Glomerular endothelial cell (primary cell): ENCODE results near the gene SLC38A11. TPM values are rescaled to one million over a fixed set of nuclear protein-coding genes. Genes with fewer than 3 reads are reported as not detected.

Source experiments
- DNase-seq: peaks from one replicate; pipeline ENCODE4 v3.0.0-alpha.2; 2011; ENCODE audit warnings: low read depth, low spot score; ENCODE audit errors: extremely low read depth
- total RNA-seq: library from RNA; depleted of rRNA; stranded (reverse); fragments of >200 nt; gene quantifications from 2 replicates; pipeline ENCODE4 v1.2.3, GENCODE V29; 2015

Gene SLC38A11
- total RNA-seq, 1 donor from 2014 or later, result not detected

DNA sequence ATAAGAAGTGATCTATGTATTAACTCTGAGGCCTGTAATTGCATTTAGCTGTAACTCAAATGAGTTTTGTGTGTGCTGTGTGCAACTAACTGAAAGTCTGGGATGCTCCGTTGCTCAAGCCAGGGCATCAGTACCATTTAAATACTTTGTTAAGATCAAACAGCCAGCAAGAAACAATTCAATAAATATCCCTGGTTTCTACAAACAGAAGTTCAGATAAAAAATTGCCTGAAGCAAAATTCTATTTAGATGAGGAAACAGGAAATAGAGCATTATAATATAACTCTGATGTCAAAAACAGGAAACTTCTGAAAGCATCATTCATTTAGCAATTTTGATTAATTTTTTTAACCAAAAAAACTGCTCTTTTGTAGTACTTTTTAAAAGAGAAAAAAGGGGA, 18.9 kb upstream of the SLC38A11 start:
- no peak for DNase-seq

DNA sequence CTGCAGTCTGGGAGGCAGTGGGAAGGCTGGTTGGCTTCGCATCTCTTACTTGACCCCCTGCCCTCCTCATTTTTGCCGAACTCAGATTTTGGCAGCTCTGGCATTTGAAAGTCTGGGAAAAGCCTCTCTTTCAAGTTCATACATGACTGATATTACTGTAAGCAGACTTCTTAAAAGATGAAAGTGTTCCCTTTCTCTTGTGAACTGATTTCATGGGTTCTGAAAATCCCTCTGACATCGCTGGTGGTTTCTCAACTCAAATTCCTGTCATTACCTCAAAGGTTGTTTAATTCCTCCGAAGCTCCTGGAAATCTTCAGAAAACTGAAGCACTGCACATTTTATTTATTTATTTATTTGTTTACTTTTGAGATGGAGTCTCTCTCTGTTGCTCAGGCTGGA, 16.9 kb upstream of the SLC38A11 start:
- DNase-seq, result no peak

DNA sequence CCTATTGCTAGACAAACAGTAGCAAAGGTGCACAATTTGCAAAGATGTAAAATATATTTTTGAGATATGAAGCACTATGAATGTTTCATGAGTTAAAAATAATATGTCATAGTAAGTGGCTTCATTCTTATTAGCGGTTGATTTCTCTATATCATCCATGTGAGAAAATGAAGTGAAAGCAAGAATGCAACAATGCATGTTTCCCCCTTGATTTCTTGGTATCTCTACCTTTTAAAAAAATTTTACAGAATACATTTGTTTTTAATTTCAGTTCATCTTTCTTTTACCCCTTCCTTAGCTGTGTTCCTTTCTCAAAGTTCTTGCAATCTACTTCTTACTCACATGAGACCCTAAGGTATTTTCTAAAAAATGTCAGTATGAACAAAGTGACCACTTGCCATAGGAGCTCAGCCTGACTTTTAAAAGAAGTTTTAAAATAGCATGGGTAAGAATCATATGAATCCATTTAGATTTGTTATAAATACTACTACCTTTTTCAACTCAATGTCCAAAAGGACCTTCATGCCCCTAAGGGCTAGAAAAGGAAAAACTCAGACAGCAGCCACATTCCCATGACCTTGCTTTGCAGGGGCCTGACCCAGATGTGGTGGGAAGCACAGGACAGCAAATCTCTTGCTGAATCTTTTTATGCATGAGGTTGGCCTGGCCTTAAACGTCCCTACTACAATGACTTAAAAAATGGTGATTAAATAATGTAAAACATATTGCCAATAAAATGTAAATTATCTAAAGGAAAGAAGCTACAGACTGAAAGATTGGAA, 14.8 kb upstream of the SLC38A11 start:
- DNase-seq, result no peak

DNA sequence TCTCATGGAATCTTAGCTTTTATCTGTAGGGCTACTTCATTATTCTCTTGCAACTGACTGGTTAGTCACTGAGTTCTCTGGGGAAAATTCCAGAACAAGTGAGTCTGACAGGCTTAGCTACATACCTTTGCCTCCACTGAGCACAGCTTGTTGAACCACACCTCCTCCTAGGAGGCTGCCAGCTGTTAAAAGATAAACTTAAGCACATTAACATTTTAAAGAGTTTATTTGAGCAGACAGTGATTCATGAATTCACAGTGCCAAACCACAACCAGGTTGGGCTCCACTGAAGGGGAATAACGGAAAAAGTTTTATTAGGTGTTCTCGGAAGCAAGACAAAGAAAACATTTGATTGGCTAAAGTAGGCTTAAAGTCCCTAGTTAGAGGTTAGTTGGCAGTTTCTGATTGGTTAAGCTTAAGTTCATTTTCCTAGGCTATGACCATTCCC, 12.5 kb upstream of the SLC38A11 start:
- no peak for DNase-seq

DNA sequence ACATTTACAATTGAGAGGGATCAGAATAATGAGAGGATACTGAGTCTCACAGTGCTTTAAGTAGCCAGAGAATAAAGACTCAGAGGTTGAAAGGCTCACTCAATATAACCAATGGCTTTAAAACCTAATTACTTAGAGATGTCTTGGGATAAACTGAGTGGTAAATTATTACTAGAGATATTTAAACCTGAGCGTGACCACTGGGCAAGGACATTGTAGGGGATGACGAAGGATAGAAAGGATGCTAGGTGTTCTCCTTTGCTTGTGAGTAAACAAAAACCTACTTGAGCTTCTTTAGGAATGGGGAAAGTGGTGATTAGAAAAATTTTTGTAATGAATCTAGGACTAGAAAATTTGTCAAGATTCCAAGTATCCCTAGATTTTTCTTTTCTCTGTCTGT, 12.0 kb upstream of the SLC38A11 start:
- DNase-seq, result no peak

DNA sequence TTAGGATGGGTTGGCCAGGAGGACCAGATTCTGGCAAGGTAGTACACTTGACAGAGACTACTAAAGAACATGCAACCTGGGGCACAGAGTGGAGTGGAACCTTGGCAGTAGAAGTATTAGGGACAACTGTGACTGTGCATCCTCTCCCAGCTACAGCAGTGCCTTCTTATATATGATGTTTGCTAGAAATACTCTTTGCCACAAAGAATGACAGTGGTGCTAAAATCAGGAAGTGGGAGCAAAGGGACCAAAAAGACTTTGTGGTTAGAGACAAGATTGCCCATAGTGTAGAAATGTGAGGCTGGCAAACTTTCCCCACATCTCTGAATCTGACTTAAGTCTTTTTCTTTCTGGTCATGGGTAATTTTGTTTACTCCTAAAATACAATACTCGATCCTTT, 9.4 kb upstream of the SLC38A11 start:
- DNase-seq, result no peak

DNA sequence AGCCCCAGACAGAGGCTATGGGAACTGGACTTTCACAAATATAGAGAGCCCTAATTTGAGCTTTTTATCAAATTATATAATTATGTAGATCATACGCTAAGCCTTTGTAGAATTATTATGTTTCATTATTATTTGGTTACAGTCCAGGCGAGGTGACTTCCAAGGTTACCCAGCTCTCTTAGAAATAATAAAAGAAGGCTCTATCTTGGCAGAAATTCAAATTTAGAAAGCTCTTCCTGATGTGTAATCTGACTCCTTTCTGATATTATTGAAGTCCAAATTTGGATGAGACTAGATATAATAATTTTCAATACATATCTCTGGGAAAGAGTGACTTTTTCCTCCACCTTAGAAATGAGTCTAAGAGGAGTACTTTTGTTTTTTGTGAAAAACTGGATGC, 4.8 kb upstream of the SLC38A11 start:
- no peak for DNase-seq

DNA sequence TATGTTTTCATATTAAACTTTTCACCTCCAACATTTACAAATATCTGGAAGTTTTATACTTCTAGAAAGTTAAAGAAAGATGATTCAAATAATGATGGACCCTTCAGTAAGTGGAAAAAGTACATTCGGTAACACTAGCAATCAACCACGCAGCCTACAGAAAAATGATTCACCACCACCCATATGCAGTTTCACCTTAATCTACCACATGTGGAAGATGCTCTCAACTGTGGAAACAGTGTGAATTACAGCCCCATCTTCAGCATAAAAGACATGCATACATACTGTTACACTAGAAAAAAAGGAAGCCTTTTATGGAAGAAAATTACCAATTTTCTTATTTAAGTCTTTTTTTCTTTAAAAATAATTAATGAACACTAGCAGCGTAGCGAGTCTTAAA, 1.1 kb downstream of the SLC38A11 start:
- DNase-seq, result no peak

DNA sequence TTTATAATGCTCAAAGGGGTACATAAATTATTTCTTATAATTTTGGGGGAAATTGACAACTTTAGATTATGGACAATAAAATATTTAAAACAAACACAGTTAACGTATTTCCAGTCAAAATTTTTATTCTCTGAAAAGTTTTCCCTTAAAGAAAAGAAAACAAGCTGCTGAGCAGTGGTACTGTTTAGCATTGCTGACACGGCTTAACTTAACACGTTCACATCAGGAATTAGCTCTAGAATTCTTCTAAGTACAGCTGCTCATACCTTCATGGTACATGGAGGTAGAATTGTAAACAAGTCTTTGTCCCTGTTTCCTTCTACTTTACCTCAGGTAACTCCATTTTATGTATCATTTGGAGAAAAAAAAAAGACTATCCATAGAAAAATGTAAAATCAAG, 2.0 kb downstream of the SLC38A11 start:
- no peak for DNase-seq

DNA sequence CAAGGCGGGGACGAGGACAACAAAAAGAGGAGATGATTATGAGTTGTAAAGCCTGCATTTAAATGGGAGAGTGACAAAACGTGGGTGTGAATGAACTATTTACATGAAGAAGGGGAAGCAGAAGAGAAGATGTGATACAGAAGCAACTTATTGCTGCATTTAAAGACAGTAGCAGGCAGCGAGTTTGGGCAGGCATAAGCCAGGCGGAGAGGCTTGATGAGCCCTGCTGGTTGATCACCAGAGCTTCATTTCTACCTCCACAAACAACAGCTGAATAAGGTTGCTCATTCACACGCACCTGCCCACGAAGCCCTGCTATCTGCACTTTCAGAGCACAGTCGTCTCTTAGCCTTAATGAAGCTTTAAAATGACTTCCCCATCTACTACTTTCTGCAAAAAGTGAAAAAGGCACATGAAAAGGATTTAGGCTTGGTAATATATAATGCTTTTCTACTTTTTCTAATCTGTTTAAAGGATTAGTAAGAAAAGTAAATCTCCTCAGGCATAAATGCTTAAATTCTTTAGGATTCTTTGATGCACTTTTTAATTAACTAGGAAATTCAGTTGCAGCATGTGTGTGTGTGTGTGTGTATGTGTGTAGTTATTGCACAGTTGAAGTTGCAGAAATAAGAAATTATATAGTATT, 3.1 kb downstream of the SLC38A11 start:
- DNase-seq, result no peak

DNA sequence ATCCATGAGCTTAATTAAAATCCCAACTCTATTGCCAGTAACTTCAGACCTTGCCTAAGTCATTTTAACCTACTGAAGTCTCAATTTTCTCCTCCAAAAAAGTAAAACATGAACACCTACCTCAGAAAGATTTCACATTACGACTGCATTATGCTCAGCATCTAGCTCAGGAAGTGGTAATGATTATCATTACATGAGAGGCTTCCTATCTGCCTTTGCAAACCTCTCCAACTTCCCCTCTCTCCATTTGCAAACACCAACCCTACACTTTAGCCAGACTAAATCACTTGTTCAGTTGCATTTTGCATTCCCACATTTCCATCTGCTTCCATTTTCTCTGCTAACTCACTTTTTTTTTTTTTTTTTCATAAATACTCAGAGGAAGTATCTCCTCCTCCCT, 6.8 kb downstream of the SLC38A11 start:
- DNase-seq, result no peak

DNA sequence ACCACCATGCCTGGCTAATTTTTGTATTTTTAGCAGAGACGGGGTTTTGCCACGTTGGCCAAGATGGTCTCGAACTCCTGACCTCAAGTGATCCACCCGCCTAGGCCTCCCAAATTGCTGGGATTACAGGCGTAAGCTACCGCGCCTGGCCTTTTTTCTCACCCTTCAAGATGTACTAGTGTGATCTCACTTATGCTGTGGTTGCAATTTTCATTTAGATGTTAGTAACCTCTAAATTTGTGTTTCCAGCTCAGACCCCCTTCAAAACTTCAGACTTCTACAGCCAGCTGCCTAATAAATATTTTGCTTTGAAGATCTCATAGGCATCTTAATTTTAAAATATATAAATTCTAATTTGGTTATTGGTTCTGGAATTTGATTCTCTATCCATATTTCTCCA, 8.0 kb downstream of the SLC38A11 start:
- DNase-seq, result no peak

DNA sequence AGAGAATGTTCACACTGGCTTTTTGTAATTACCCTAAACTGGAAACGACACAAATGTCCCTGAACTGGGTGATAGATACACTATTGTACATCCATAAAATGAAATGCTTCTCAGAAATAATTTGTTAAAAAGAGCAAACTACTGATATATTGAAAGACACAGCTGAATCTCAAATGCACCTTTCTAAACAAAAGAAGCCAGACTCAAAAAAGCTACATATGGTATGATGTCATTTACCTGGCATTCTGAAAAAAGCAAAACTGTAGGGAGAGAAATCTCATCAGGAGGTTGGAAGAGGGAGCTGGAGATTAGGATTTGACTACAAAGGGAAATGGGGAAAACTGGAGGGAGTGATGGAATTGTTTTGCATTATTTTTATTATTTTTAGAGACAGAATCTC, 12.0 kb downstream of the SLC38A11 start:
- DNase-seq, result no peak

DNA sequence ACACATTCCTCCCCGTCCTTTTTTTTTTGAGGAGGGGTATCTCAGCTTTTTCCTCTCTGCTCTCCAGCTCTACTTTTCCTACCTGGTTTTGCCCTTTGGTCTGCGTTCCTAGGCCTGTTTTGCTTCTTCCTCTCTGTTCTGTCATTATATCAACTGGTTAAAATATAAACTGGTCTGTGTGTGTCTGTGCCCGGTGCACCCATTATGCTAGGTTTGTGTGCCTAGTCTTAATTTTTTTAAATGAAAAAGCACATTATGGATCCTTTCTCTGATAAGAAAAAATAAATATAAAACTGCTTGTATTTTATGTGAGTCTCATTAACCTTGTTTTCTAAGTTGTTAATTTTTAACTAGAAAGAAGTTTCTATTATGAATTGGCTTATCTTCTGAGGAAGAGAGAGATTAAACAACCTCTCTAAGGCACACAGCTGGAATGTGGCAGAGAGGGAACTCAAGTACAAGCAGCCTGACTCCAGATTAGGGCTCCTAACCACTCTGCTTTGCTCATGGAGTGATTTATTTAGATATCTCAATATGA, 17.4 kb downstream of the SLC38A11 start:
- DNase-seq, result no peak

DNA sequence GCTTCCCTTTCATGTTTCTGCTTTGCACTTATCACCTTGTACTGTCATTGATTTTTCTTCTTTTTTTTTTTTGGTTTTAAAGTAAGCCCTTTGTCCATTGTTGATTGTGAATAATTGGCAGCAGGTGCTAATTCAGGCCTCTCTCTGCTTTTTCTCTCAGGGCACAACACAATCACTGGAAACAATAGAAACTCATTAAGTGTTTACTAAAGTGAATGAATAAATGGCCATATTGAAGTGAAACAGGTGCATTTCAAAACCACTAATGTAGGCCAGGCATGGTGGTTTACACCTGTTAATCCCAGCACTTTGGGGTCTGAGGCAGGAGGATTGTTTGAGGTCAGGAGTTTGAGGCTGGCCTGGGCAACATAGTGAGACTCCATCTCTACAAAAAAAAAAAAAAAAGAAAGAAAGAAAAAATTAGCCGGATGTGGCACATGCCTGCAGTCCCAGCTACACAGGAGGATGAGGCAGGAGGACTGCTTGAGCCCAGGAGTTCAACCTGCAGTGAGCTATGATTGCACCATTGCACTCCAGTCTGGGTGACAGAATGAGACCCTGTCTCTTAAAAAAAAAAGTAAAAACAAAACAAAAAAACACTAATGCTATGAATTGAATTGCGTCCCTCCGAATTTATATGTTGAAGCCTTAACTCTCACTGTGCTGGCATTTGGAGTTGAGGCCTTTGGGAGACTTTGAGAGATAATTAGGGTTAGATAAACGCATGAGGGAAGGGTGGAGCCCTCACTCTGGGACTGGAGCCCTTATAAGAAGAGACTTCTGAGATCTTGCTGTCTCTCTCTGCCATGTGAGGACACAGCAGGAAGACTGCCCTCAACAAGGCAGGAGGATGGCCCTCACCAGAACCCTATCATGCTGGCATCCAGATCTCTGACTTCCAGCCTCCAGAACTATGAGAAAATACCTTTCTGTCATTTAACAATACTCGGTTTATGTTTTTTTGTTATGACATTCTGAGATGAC, 19.9 kb downstream of the SLC38A11 start:
- DNase-seq, result no peak

DNA sequence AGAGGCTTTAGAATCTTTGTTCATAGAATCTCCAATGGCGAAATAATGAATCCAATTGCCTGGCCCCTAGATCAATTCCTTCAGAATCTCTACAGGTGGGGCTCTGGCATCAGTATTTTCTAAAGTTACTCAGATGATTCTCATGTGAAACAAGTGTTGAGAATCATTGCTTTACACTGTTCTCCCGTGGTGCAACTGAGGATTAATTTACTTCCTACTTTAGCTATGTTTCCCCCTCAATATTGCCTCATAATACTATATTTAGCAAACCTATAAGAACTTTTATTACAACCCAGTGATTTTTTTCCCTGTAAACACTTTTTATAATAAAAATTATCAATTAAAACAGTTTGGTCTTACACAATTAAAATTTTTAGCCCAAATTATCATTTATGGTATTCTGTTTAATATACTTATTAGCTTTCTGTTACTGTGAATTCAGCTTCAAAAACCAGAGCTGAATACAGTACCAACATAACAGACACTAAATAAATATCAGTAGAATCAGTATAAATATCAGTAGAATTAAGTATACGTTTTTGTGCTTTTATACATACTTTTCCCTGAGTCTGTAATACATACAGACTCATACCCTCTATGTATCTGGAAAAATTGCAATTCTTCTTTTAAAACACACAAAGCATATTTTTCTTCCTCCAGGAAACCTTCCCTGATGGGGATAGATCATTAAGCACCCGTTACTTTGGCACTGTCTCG, 20.8 kb downstream of the SLC38A11 start:
- no peak for DNase-seq

DNA sequence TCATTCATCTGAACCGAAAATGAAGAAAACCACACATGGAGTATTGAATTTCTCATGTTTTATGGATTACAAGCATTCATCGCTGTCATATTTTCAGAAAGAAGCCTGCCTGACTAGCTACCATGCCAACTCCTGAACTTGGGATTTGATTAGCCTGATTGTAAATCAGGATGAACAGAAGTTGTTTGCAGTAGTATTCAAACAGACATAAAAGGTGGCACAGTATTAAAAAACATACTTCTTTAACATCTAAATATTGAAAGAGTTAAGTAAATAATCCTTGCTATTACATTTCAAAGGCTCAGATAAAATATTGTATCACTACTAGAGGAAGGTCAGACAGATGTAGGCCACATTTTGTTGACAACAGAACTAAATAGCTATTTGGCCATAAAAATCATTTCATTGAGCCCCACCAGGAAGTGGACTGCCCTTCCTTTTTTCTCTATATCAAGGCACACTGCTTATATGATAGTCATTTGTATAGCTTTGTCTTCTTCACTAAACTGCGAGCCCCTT, 21.6 kb downstream of the SLC38A11 start:
- no peak for DNase-seq

DNA sequence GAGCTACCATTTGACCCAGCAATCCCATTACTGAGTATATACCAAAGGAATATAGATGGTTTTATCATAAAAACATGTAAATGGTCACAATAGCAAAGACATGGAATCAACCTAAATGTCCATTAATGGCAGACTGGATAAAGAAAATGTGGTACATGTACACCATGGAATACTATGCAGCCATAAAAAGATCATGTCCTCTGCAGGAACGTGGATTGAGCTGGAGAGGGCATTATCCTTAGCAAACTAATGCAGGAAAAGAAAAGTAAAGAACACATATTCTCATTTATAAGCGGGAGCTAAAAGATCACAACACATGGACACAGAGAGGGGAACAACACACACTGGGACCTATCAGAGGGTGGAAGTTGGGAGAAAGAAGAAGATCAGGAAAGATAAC, 22.9 kb downstream of the SLC38A11 start:
- DNase-seq, result no peak

DNA sequence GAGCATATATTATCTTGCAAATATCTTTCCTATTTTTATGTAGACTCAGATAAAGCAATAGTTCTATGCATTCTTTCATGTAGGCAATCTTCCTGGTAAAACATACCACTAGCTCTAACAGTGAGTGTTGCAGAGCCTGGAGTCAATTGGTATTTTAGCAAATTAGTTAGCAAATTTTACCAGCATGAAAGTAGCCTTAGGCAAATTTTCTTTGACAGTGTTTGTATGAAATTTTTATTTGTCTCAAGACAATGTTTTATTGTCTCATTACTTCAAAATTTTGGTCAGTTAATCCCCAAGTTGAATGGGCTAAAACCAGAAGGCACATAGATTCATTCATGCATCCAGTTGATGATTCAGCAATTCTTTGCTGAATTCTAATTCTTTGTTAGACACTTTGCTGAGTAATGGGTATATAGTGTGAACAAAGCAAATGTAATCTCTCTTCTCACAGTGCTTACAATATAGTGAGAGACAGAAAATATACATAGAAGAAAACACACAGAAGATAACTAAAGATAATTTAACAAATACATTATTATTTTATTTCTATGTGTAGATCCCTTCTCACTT, 27.1 kb downstream of the SLC38A11 start:
- DNase-seq, result no peak

DNA sequence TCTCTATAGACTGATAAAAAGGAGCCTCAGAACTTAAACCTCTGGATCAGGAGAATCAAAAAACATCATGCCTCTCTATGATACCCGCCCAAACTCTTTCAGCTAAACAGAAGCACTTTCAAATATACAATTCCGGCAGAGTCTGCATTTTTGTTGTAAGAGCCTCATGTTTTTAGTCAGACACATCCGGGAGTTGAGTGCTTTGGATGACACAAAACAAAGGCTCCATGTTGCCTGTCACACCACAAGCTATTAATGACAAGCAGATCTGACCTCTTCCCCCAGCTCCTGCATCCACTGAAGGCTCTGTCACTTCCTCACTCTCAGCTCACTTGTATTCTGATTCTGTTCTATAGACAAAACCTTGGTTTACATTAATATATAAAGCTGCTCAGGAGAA, 33.2 kb downstream of the SLC38A11 start:
- no peak for DNase-seq
